HepG2 (cell line): Measurements from ENCODE around the gene KPNA3. TPM values are rescaled to one million over a fixed set of nuclear protein-coding genes. Genes with fewer than 3 reads are reported as not detected.

Experiments used
- ARNTL ChIP-seq: sonication (generic); formaldehyde crosslinking; IDR thresholded peaks from 2 replicates; pipeline ENCODE4 v1.4.0; 2020; ENCODE audit warnings: mild to moderate bottlenecking, missing genetic modification reagents
- FOSL2 ChIP-seq: sonication (generic); formaldehyde crosslinking; IDR thresholded peaks from 2 replicates; pipeline ENCODE4 v1.4.0; 2020; ENCODE audit warnings: missing genetic modification reagents
- FOXJ3 ChIP-seq: sonication (generic); formaldehyde crosslinking; IDR thresholded peaks from 2 replicates; pipeline ENCODE4 v1.4.0; 2020; ENCODE audit warnings: missing genetic modification reagents, mild to moderate bottlenecking, borderline replicate concordance
- IRX3 ChIP-seq: sonication (generic); formaldehyde crosslinking; IDR thresholded peaks from 2 replicates; pipeline ENCODE4 v1.8.1; 2023; ENCODE audit warnings: mild to moderate bottlenecking, low read depth, missing genetic modification reagents, borderline replicate concordance
- KMT2A ChIP-seq: sonication (generic); formaldehyde crosslinking; IDR thresholded peaks from 2 replicates; pipeline ENCODE4 v1.4.0; 2020; ENCODE audit warnings: missing genetic modification reagents
- NFYB ChIP-seq: sonication (generic); formaldehyde crosslinking; IDR thresholded peaks from 2 replicates; pipeline ENCODE4 v1.4.0; 2020; ENCODE audit warnings: missing genetic modification reagents
- NR2F2 ChIP-seq: IDR thresholded peaks from 2 replicates; pipeline ENCODE4 v1.6.1; 2012; ENCODE audit warnings: low read depth, inconsistent platforms, borderline replicate concordance
- PLRG1 ChIP-seq: fragments of 450-650 bp; conservative IDR thresholded peaks from 2 replicates; pipeline ENCODE4 v1.6.1; 2016
- PRMT3 ChIP-seq: sonication (generic); formaldehyde crosslinking; IDR thresholded peaks from 2 replicates; pipeline ENCODE4 v1.8.1; 2022; ENCODE audit warnings: low read depth, mild to moderate bottlenecking, moderate library complexity, missing genetic modification reagents, borderline replicate concordance
- SMYD3 ChIP-seq: sonication (generic); formaldehyde crosslinking; IDR thresholded peaks from 2 replicates; pipeline ENCODE4 v1.8.1; 2023; ENCODE audit warnings: mild to moderate bottlenecking, missing genetic modification reagents
- THAP9 ChIP-seq: sonication (generic); formaldehyde crosslinking; IDR thresholded peaks from 2 replicates; pipeline ENCODE4; 2020; ENCODE audit warnings: missing genetic modification reagents, mild to moderate bottlenecking, borderline replicate concordance
- UBTF ChIP-seq: sonication (generic); formaldehyde crosslinking; IDR thresholded peaks from 2 replicates; pipeline ENCODE4 v1.4.0; 2020; ENCODE audit warnings: mild to moderate bottlenecking, missing genetic modification reagents
- XBP1 ChIP-seq: sonication (generic); formaldehyde crosslinking; IDR thresholded peaks from 2 replicates; pipeline ENCODE4 v1.5.0; 2020; ENCODE audit warnings: missing genetic modification reagents
- ZBTB43 ChIP-seq: sonication (generic); formaldehyde crosslinking; conservative IDR thresholded peaks from 2 replicates; pipeline ENCODE4 v1.4.0; 2020; ENCODE audit warnings: missing genetic modification reagents
- ZFP36 ChIP-seq: fragments of 150-350 bp; IDR thresholded peaks from 2 replicates; pipeline ENCODE4 v1.6.1; 2018; ENCODE audit warnings: borderline replicate concordance, low read length, low read depth; ENCODE audit not compliant: partially characterized antibody
- ZGPAT ChIP-seq: IDR thresholded peaks from 2 replicates; pipeline ENCODE4 v1.6.1; 2016; ENCODE audit warnings: mild to moderate bottlenecking
- ZNF34 ChIP-seq: sonication (generic); formaldehyde crosslinking; IDR thresholded peaks from 2 replicates; pipeline ENCODE4 v1.4.0; 2020; ENCODE audit warnings: mild to moderate bottlenecking, missing genetic modification reagents, borderline replicate concordance
- ZNF546 ChIP-seq: sonication (generic); formaldehyde crosslinking; conservative IDR thresholded peaks from 2 replicates; pipeline ENCODE4 v1.8.1; 2023; ENCODE audit warnings: mild to moderate bottlenecking, missing genetic modification reagents
- ZNF614 ChIP-seq: IDR thresholded peaks from 2 replicates; pipeline ENCODE4 v1.6.1; 2018; ENCODE audit warnings: missing biosample characterization, missing genetic modification reagents, inconsistent platforms, borderline replicate concordance
- ZNF839 ChIP-seq: sonication (generic); formaldehyde crosslinking; IDR thresholded peaks from 2 replicates; pipeline ENCODE4 v1.4.0; 2020; ENCODE audit warnings: missing genetic modification reagents, mild to moderate bottlenecking, borderline replicate concordance
- ZNF850 ChIP-seq: sonication (generic); formaldehyde crosslinking; conservative IDR thresholded peaks from 2 replicates; pipeline ENCODE4 v1.9.0; 2021; ENCODE audit warnings: mild to moderate bottlenecking, missing genetic modification reagents
- polyA plus RNA-seq, 8 experiments: library from polyadenylated mRNA; depleted of rRNA in 3 of 8; stranded (reverse) in 7 of 8; unstranded in 1 of 8; fragments of >200 nt; fragmentation: Illumina TruSeq in 4 of 8; extraction: Trizol in 4 of 8; gene quantifications; 2 replicates each; pipeline versions ENCODE4 v1.2.1 to v1.2.3, GENCODE V29; 2011 to 2016; ENCODE audit warnings: low read depth in 4 of 8, missing spikeins in 1 of 8, mixed read lengths in 1 of 8; ENCODE audit not compliant: insufficient read depth in 1 of 8
- total RNA-seq, 5 experiments: library from RNA; depleted of rRNA; stranded (reverse); fragments of >200 nt; fragmentation: Illumina TruSeq; extraction: Trizol; gene quantifications; 2 replicates each; pipeline ENCODE4 v1.2.3, GENCODE V29; 2016; ENCODE audit warnings: low read depth in 1 of 5

KPNA3 gene
- total and polyA plus RNA-seq, 2 of the 13 experiments (the other 11 are each of a cell fraction or from before 2014, with no cell fraction given): 13.0 to 28.9 TPM

GRCh38 chr13:49807681-49808080 is 15.2 kb upstream of the KPNA3 start (continued):
- TF ChIP-seq UBTF (CRISPR knock-in tag) (no peak), NR2F2 (peak; percentile 69; the same call in 1 of the 2 replicates), XBP1 (CRISPR knock-in tag) (no peak), ZFP36 (no peak), THAP9 (CRISPR knock-in tag) (no peak), ZNF839 (CRISPR knock-in tag) (no peak), ZNF614 (no peak), SMYD3 (CRISPR knock-in tag) (no peak), KMT2A (CRISPR knock-in tag) (0 out of 2 replicates have a peak, but pooled peaks have one; percentile 32), FOXJ3 (CRISPR knock-in tag) (0 out of 2 replicates have a peak, but pooled peaks have one; percentile 63), ZNF34 (CRISPR knock-in tag) (no peak), ZNF546 (CRISPR knock-in tag) (no peak), ZBTB43 (CRISPR knock-in tag) (no peak), PLRG1 (no peak), ZNF850 (CRISPR knock-in tag) (no peak), ZGPAT (CRISPR knock-in tag) (peak; percentile 59; the same call in 1 of the 2 replicates), NFYB (CRISPR knock-in tag) (0 out of 2 replicates have a peak, but pooled peaks have one; percentile 17), FOSL2 (peak; percentile 85), PRMT3 (CRISPR knock-in tag) (no peak), IRX3 (CRISPR knock-in tag) (no peak), ARNTL (CRISPR knock-in tag) (no peak)
